Activated naive CD4-positive, alpha-beta T cell treated with anti-CD3 and anti-CD28 coated beads, Interleukin-2, amount 50 U/mL, for 16 hours (primary cell): ENCODE results near the gene NR1H4.
"Not testable (repeated sequence)": the region's sequence is repeated elsewhere in the genome, so short reads cannot be mapped to it uniquely, and the experiment has no call there.

Source experiments
- DNase-seq: peaks from one replicate; pipeline ENCODE4 v3.0.0-alpha.2; 2020

NR1H4 gene

DNA sequence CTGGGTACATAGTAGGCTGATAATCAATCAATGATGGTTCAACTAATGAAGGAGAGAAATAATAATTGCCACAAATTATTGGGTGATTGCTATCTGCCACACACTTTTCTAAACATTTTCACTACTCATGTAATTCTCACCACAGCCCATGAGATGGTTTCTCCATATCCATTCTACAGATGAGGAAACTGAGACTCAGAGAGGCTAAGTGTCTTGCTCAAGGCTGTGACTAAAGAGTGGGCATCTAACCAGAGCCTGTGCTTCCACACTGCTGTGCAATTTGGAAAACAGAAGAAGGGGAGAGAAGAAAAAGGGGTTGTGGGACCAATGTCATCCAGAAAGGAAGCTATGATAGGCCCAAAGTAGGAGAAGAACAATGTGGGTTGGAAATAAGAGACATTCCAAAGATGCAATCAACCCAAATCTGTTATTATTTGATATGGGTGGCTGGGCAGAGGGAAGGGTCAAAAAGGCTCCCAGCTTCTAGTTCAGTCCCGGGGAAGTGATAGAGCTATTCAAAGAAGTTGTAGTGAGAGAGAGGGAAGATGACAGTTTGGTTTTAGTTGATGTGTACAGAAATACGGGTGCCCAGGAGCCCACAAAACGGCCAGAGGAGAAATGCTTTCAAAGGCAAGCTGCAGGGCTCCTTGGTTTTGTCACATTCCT lies 483 bp upstream of the NR1H4 start:
- no peak for DNase-seq

DNA sequence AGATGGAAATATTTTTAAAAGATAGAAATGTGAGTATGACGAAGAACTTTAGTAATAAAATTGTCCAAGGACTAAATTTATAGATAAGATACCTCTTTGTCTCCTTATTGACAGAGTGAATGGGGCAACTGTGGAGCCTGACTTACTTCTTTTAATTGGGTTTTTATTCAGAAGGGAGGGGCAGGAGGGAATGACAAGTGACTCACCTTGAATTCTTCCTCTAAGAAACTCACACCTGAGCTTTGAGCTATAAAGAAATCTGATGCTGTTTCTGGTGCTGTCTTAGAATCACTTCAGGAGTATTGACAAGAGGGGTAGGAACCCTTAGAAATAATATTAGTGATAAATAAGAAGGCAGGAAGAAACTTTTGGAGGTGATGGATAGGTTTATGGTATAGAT lies 951 bp downstream of the NR1H4 start:
- DNase-seq = no peak

DNA sequence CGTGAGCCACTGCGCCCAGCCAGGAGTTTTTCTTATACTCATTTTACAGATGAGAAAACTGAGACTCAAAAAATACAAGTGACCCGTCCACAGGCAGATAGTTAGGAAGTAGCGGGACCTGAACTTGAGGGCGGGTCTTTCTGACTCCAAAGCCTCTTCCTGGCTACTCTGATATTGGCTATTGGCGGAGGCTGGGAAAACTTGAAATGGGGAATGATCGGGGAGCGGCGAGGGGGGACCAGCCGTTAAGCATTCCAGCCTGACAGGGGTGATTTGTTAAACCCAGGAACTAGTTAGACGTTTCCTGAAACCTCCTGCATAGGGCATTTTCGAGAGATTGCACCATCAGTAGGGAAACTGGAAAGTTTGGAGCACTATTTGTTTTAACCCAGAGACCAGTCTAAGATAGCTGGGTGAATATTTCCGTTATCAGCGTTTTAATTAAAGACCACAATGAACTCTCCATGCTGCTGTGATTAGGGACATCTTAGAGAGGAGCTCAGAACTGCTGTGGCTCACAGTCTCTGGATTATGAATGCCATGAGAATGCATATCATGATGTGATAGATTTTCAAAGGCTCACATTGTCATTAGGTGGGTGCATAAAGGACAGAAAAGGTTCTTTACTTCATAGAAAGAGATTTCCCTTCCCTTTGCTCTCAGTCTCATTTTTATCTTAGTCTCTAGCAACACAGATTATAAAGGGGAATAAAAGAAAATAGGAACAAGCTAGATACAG lies 2.5 kb downstream of the NR1H4 start:
- no peak for DNase-seq

DNA sequence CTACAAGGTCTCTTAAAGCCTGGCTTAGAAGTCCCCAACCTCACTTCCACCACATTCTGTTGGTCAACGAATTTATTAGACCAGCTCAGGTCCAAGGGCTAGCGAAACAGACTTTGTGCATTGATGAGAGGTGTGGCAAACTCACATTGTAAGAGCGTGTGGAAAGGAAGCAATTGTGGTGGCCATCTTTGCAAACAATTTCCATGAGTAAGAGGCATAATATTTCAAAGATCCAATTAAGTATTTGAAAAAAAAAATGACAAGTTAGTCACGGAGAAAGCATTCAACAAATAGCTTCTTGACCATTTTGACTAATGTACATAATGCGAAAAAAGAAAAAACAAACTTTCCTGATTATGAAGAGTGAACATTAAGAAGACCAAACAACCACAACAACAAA lies 7.4 kb downstream of the NR1H4 start:
- no peak for DNase-seq

DNA sequence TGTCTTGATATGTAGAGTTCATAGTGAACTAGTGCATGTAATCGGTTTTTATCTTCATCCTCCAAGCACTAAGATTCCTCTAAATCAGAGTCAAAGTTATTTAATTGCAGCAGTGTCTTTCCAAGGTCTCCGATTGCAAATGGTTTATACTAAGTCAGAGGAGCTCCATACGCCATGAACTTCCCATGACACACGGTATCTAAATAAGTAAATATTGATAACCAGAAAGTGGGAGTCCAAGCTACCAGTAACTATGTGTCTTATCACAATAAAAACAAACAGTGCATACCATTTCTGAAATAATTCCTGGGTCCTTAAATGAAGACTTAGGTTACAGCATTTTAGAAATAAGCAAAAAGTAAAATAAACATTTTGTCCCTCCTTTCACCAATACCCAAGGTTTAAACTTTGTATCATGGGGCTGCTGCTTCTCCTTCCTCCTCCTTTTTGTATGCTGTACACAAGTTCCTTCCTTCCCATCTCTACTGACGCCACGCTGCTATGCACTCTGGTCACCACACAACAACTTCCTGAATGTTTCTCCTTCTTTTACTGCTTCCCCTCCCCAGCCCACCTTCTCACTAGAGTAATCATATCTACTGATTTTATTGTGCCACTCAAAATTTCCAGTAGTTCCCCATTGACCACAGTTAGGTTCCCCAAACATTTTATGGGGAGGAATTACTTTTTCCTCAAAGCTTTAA lies 10.7 kb downstream of the NR1H4 start:
- no peak for DNase-seq

DNA sequence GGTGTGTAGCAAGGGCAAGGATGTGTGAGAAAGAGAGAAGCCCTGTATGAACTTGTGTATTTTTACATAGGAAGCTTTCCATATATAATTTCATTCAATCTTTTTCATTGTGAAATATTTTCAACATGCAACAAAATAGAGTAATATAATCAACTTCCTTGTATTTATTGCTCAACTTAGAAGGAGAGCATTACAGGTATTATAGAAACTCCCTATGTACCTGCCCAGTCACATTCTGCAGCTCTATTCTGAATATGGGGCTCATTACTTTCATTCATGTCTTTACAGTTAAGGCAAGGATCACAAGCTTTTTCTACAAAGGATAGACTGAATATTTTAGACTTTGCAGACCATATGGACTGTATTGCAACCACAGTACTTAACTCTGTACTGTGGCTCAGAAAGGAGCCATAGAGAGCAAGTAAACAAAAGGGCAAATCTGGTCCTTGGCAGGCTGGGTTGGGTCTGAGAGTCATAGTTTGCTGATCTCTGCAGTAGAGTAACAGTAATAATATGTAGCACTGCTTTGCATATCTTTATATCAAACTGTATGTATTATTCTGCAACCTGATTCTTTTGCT lies 11.3 kb downstream of the NR1H4 start:
- DNase-seq = no peak

DNA sequence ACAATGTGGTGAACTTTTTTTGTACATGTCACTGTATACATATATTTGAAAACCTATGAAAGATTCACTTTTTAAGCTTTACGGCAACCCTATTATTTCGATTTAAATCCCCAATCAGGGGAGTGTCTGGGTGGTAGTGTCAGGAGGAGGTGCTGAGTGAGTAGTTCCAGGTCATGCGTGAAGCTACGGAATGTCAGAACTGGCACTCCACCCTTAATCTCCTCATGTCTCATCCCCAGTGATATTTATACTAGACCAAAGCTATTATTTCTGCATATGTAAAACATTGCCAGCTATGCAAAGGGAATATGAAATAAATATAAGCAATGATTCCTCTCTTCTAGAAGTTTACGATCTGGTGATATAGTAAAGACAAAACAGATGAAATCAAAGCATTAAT lies 12.3 kb downstream of the NR1H4 start:
- no peak for DNase-seq

DNA sequence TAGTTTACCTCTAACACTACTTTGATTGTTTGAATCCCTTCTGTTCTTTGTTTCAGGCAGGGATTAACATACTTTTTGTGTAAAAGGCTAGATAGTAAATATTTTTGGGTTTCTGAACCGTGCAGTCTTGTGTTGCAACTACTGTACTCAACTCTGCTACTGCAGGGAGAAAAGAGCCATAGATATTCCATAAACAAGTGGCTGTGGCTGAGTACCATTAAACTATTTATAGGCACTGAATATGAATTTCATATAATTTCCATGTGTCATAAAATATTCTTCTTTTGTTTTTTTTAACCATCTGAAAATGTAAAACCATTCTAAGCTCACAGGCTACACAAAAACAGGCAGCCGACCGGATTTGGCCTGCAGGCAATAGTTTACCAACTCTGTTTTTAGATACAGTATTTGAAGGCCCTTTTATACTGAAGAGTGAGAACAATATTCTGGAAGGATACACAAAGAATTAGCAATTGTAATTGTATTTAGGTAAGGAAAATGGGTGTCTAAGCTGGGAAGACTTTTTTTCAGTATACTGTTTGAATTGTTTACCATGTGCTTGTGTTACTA lies 15.7 kb downstream of the NR1H4 start:
- DNase-seq = no peak

DNA sequence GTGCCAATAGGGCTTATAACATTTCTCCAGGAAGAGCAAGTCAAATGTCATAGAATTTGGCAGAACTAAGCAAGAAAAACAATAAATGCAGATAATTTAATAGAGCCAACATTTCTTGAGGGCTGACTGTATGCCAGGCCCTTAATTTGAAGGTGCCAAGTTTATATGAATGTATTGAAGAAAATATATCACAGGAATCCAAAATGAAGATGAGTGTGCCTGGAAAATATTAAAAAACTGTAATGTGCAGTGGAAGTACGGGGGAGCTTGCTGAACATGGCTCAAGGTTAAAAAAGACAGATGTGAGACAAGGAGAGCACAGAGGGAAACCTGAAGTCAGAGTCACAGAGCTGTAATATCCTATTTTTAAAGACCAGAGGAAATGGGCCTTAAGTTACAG lies 16.4 kb downstream of the NR1H4 start:
- DNase-seq = no peak

DNA sequence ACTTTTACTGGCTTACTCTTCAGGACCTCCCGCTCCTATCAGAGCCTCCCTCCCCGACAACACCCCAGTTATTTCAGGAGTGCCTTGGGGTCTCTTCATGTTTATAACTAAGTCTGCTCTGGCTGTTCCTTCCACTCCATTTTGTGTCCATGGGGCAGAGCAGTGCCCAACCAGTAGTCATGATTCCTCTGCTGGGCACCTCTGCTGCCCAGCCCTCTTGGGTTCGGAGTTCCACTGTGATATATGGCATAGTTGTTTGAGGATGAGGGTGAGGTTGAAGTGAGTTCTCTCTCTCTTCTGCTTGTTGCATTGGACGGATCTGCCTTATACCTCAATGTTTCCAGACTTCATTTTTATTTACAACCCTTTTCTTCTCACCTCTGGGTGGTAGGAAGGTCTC lies 17.4 kb downstream of the NR1H4 start:
- no peak for DNase-seq

DNA sequence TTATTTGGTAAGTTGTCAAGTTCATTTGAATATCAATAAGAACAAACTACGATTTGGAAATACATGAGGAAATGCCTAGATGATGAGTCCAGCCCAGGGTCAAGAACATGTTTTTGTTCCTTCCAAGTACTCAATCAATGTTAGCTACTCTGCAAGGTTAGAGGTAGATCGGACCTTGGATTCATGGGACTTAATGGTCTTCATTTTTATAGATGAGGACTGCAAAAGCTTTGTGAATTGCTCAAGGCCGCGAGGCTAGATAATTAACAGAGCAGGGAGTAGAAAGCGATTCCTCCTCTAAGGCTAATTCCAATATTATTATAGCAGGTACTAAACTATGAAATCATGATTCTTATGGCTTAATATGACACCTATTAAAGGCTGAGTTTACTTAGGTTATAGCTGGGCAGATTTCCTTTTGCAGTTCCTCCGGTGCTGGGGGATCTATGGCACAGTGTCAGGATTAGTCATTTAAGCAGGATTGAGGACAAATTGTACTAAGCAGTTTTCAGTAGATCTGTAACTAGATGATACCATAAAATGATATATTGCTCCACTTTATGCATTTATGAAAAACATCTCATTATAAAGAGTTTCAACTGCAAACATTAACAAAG lies 19.8 kb downstream of the NR1H4 start:
- no peak for DNase-seq

DNA sequence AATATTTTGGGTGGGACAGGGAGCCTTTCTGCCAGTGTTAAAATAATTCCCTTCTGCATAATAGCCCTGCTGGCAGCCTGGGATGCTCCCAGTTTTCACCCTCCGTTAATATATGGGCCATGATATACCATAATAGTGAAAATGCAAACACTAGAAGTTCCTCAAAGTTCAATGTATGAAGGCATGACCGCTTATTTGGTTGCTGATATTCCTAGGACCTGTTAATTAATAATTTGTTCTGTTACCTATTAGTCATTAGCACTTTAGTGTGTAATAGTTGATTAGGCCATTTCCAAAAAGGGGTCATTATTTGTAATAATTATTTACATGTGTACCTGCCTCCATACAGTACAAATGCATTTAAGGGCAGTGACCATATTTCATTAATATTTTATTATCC lies 20.4 kb downstream of the NR1H4 start:
- no peak for DNase-seq

DNA sequence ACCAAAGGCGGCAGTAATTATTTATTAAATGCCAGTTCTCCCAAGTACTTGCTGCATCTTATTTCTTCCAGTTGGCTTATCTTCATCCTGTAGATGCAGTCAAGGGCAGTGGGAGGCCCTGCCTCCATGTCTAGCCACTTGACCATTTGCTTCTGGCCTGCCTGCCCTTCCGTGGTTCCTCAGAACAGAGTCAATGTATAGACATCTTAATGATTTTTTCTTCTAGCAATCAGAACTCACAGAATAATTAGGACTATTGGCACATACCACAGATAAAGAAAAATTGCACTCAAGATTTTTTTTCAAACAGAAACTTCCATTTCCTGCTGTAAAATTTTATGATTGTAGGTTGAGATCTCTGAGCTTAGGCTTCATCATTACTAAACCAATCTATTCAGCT lies 20.9 kb downstream of the NR1H4 start:
- DNase-seq = no peak

DNA sequence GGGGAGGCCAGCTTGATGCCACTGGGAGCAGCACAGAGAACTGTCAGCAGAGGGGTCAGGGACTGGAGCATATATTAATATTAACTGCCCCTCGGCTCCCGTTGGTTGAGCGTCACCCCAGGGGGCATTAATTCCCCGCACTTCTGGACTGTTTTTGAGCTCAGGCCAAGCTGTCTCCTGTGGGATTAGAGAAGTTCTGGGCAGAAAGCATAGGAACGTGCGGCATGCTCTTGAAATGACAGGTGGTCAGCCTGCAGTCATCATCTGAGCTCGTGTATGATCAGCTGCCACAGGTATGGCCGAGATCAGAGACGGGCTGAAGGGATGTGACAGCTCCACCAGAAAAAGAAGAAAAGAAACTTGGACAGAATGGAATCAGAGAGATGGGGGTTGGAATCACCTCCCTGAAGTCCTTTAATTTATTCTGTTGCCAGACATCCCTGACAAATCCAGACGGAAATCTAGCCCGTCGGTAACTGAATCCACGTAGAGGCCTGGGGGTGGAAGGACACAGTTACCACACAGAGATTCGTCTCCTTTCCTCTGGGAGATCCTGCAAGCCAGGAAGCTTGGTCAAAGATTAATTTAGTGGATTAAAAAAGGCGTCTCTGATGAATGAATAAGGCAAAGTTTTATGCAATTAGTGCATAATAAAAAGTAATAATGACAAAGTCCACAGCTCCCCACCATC lies 23.6 kb downstream of the NR1H4 start:
- no peak for DNase-seq

DNA sequence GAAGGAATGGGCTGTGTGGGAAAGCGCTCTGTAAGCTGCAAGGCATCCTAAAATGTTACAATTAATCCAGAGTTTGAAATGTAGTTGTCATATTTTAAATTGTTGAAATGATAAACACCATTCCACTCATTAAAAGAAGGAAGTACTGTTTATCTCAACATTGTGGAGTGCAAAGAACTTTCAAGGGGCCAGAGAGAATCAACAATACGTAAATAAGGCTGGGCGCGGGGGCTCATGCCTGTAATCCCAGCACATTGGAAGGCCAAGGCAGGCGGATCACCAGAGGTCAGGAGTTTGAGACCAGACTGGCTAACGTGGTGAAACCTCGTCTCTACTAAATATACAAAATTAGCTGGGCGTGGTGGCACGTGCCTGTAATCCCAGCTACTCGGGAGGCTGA lies 24.5 kb downstream of the NR1H4 start:
- no peak for DNase-seq

DNA sequence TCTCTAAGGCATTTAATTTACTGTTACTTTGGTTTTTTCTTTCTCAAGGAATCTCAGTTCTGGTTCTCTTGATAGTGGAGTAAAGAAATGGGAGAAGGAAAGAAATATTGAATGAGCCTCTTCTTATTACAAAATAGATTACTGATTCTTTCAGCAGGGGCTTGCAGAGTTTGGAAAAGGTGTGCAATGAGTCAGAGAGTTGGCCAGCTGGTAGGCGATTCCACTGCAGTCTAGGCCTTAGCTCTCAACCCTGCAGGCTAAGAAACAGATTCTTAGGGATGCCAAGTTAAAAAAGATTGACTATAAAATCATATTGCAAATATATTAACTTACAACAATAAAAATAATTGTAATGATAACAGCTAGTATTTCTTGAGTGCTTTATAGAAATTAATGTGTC lies 25.8 kb downstream of the NR1H4 start:
- no peak for DNase-seq

DNA sequence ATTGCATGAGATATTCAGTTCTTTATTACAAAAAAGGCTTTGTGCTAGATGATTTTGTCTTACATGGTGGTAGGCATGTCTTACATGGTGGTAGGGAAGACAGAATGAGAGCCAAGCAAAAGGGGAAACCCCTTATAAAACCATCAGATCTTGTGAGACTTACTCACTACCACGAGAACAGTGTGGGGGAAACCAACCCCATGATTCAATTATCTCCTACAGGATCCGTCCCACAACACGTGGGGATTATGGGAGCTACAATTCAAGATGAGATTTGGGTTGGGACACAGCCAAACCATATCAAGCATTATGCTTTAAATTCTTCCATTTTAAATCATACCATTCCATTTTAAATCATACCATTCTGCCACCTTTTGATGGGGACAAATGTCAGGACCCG lies 29.1 kb downstream of the NR1H4 start:
- DNase-seq = not testable (repeated sequence)

DNA sequence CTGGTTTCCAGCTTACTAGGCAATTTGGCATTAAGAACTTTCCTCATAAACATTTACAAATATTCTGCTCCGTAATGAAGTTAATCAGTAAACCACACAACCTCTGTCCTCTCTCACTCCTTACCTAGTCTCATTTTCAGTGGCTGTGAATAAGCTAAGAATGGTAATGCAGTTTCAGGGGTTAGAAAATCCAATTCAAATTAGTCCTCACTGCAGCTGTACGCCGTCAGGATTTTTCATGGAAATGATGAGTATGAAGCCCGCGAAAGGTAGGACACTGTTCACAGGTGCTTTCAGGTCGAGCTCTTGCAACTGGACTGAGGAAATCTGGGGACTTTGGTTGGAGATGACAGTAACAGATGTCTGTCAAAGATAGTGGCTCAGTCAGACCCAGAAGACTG lies 29.6 kb downstream of the NR1H4 start:
- no peak for DNase-seq

DNA sequence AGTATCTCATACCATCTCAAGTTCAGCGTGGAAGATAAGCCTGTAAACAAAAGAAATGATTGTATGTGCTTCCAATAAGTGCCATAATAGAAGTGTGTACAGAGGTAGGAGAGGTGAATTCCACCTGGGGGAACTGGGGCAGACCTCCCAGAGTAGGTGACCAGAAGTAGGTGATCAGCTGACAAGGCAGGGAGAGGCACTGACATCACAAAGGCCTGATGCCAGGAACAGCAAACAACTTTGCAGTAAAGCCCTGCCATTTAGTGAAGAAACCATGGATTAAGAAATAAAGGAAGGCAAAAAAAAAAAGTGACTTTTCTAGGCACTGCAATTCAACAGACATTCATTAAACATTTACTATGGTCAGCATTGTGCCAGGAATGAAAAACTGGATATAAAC lies 31.1 kb downstream of the NR1H4 start:
- DNase-seq = no peak

DNA sequence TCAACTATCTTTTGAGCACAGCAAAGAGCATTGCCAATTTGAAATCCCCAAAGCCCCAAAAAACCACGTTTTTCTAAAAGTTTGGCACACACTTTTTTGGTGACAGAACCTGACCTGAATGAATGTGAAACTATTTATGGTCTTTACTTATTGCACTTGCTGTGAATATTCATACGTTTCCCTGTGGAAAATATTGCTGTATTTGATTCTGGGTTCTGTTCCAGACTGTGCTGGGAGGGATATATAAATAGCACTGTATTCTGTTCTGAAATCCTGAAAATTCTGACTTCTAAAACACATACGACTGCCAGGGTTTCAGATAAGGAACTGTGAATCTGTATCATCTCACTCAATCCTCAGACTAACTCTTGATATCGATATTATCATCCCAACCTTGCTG lies 35.1 kb downstream of the NR1H4 start:
- no peak for DNase-seq

DNA sequence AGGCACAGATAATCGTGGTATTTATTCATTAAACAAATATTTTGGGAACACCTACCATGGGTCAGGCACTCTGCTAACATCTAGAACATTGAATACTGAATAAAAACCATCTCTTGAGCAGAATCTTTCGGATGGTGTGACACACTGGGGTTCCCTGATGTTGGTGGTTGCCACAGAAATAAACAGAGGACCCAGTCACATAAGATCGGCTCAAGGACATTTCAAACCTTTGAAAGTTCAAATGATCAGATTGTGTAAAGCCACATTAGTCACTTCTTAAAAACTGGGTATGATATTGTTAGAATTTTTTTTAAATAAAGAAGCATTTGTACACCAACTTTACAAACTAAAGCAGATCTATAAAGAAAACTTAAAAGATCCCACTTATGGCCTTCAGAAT lies 39.0 kb downstream of the NR1H4 start:
- no peak for DNase-seq

DNA sequence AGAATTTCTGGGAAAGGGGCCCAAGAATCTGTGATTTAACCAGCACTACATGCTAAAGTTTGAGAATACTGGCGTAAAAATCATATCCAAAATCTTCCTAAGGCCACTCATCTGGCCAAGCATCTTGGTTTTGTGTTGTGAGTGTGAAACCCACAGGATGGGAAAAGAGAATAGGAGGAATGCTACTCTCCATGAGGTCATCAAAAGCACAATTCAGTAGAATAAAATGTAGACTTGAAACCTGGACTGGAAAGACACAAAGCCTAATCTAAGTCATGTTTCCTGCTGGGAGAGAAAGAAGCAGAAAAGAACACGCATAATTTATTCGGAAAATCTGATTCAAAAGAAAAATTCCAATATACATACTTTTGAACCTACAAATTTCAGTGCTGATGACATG lies 42.3 kb downstream of the NR1H4 start:
- DNase-seq = no peak

DNA sequence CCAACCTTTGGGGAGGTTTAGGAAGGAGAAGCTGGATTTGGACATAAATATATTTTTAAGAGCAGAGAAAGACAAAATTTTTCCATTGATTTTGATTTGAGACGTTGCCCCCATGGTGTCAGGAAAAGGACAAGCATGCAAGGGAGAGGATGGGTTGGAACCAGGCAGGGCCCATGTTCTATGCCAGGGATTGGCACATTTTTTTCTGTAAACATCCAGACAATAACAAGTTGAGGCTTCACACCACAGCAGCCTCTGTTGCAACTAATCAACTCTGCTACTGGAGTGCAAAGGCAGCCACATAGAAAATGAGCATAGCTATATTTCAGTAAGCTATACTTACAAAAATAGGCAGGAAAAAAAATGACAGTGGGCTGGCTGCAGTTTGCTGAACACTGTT lies 44.7 kb downstream of the NR1H4 start:
- no peak for DNase-seq
